ENCODE measurements around the gene LRRC61.

LRRC61 gene

DNA sequence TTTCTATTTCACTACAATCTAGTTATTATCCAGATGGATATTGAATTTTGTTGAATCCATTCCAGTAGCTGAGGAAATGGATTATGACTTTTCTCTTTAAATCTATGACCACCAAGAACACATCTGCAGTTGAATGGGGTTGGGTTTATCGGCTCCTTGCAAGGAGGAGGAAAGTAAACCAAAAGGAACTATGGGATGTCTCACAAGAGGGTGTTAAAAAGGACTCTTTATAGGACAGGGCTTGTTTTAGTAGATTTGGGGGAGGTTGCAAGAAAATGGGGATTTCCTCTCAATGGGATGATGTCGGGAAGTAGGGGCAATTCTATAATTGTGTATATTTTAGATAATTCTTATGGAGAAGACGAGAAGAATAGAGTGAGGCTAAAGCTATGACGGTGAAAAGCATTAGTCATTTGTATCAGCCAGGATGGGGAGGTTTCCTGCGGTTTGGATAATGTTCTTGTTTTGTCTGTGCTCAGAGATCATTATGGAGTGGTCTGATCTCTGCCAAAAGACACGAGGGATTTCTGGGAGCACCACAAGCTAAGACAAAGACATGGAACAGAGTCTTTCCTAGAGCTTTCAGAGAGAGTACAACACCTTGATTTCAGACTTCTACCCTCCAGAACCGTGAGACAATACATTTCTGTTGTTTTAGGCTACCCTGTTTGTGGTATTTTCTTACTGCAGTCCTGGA is 5.3 kb upstream of the LRRC61 start:
- peaks cover 34% of the 10 kb centered on the region for H3K4me1 Mint-ChIP-seq
- no peak overlapping the region for H3K27ac Mint-ChIP-seq
- DNase-seq (ENCODE audit: low spot score in 2 of 2) (no peak), ATAC-seq (no peak)
- H3K9me3 Mint-ChIP-seq: no peaks in the 10 kb centered on the region
- H3K36me3 Mint-ChIP-seq: peaks cover 29% of the 10 kb centered on the region
- H3K4me3 Mint-ChIP-seq: no peak overlapping the region

DNA sequence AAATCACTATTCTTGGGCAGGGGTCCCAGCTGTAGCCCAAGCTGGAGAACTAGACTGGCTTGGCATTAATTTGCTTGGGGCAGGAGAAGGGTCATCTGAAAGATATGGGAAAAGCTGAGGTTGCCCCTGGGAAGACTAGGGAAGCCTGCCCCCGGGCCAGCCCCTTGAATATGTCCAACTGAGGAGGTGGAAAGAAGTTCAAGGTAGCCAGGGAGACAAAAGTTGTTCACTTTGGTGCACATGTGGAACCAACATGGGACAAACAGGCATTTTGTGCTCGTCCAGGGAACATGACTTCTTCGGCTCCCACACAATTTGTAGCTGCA is 1.4 kb upstream of the LRRC61 start:
- peak overlapping the region; percentile 95 for H3K4me3 Mint-ChIP-seq
- no peaks in the 10 kb centered on the region for H3K9me3 Mint-ChIP-seq
- peaks cover 62% of the 10 kb centered on the region for H3K4me1 Mint-ChIP-seq
- ATAC-seq (no peak), DNase-seq (ENCODE audit: low spot score in 2 of 2) (no peak)
- H3K36me3 Mint-ChIP-seq: peaks cover 57% of the 10 kb centered on the region
- H3K27ac Mint-ChIP-seq: peak overlapping the region; percentile 99

DNA sequence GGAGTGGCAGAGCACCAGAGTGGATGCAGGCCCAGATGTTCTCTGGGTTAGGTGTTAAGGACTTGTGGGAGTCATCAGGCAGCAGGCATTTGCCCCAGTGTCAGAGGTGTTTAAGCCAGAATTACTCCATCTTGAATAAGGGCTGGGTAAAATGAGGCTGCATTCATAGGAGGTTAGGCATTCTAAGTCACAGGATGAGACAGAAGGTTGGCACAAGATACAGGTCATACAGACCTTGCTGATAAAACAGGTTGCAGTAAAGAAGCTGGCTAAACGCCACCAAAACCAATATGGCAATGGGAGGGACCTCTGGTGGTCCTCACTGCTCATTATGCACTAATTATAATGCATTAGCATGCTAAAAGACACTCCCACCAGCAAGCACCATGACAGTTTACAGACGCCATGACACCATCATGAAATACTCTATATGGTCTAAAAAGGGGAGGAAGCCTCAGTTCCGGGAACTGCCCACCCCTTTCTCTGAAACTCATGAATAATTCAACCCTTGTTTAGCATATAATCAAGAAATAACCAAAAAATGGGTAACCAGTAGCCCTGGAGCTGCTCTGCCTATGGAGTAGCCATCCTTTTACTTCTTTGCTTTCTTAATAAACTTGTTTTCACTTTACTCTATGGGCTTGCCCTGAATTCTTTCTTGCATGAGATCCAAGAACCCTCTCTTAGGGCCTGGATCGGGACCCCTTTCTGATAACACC is 882 bp upstream of the LRRC61 start:
- ATAC-seq (peak; percentile 72), DNase-seq (ENCODE audit: low spot score in 2 of 2) (peak; percentile 58 to 86)
- Mint-ChIP-seq H3K4me1 (peaks cover 62% of the 10 kb centered on the region), H3K9me3 (no peaks in the 10 kb centered on the region), H3K36me3 (peaks cover 62% of the 10 kb centered on the region), H3K4me3 (peak overlapping the region; percentile 95), H3K27ac (peak overlapping the region; percentile 99)

DNA sequence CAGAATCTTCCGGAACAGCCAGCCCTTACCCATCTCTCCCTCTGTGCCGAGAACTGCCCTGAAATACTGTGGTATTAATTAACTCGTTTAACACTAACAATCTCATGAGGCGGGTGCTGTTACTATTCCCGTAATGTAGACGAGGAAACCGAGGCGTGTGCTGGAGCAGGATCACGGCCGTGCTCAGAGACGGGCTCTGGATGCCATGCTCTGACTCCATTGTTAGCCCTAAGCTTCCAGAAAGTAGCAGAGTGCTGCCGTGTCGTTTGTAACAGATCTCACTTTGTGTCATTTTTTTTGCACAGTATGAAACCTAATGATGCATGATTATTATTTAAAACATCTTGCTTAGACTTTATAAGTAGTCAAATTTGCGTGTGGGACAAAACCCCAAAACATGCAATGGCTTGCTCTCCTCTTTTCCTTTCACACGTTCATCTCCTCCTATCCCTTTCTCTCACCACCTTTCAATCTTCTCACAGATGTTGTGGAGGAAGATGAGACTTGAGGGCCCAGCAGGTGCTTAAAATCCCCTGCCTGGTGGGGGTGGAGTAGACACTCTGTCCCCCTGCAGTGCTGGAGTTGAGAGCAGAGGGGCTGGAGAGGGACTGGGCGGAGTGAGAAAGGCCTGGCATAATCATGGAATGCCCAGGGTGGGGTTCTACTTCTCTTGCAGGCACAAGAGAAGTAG is 672 bp downstream of the LRRC61 start:
- DNase-seq (ENCODE audit: low spot score in 2 of 2): no peak
- Mint-ChIP-seq H3K4me3 (peak overlapping the region; percentile 95), H3K4me1 (peaks cover 62% of the 10 kb centered on the region), H3K9me3 (no peaks in the 10 kb centered on the region), H3K27ac (peak overlapping the region; percentile 99), H3K36me3 (peaks cover 77% of the 10 kb centered on the region)
- ATAC-seq: peak; percentile 9

DNA sequence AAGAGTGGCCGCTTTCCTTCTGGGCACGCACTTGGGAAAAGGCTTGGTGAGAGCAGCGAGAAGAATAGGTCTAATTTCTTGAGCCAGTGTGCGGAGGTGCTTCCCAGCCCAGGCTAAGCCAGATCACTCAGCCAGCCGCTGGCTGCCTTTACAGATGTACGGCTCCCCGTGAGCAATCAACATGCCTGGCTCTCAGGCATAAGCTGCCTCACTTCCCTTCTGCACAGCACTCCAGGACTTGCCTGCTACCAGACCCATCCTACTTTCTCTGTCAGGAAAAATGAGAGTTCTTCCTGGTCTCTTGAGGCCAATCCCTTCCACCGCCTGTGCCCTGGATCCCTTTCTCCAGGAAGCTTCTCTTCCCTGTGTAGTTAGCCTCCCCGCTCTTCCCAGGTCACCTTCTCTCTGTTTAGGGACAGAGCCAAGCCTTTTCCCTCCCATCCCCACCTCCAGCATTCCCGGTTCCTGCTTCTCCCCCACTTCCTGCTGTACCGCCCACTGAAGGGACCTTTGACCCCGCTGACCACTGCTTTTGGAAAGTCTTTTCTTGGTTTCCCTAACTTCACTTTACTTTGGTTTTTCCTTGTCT is 1.3 kb downstream of the LRRC61 start:
- H3K27ac Mint-ChIP-seq: peak overlapping the region; percentile 99
- DNase-seq (ENCODE audit: low spot score in 2 of 2) (no peak), ATAC-seq (no peak)
- H3K9me3 Mint-ChIP-seq: no peaks in the 10 kb centered on the region
- H3K4me1 Mint-ChIP-seq: peaks cover 62% of the 10 kb centered on the region
- peaks cover 84% of the 10 kb centered on the region for H3K36me3 Mint-ChIP-seq
- peak overlapping the region; percentile 95 for H3K4me3 Mint-ChIP-seq

DNA sequence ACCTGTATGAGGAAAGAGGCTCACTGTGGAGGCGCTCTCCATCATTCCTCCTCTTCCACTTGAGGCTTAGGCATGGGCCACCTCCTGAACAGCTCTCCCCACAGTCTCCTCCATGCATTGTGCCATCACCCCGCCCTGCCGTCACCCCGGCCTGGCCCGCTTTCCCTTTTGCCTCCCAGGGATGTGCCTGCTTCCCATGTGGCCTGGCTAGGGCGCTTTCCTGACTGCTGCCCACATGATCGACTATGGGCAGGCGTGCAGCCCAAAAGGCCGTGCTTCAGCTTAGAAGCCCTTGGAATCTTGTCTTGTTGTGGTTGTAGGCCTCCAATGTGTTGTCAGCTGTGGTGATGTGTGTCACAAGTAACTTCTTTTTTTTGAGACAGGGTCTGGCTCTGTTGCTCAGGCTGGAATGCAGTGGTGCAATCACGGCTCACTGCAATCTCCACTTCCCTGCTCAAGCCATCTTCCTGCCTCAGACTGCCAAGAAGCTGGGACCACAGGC is 2.0 kb downstream of the LRRC61 start:
- peaks cover 84% of the 10 kb centered on the region for H3K36me3 Mint-ChIP-seq
- H3K4me1 Mint-ChIP-seq: peaks cover 56% of the 10 kb centered on the region
- peak overlapping the region; percentile 99 for H3K27ac Mint-ChIP-seq
- H3K4me3 Mint-ChIP-seq: peak overlapping the region; percentile 95
- DNase-seq (ENCODE audit: low spot score in 2 of 2) (no peak), ATAC-seq (no peak)
- H3K9me3 Mint-ChIP-seq: no peaks in the 10 kb centered on the region

DNA sequence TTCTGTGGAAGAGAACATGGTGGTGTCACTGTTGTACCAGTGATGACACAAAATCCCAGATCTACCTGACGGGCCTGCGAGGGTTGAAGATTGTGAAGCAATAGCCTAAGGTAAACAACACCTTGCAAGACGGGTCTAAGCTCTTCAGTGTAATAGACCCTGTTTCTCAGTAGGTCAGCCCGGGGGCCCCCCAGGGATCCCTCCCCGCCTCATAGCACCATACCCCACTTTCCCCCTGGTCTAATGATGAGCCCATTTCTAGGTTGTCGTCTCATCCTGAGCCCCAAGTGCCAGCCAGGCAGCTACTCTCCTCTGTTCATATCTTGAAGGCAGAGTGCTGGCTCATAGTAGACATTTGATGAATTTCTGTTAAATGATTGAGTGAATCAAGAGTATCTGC is 2.7 kb downstream of the LRRC61 start:
- no peaks in the 10 kb centered on the region for H3K9me3 Mint-ChIP-seq
- H3K4me3 Mint-ChIP-seq: no peak overlapping the region
- ATAC-seq (no peak), DNase-seq (ENCODE audit: low spot score in 2 of 2) (no peak)
- H3K4me1 Mint-ChIP-seq: peaks cover 48% of the 10 kb centered on the region
- peaks cover 83% of the 10 kb centered on the region for H3K36me3 Mint-ChIP-seq
- H3K27ac Mint-ChIP-seq: no peak overlapping the region

DNA sequence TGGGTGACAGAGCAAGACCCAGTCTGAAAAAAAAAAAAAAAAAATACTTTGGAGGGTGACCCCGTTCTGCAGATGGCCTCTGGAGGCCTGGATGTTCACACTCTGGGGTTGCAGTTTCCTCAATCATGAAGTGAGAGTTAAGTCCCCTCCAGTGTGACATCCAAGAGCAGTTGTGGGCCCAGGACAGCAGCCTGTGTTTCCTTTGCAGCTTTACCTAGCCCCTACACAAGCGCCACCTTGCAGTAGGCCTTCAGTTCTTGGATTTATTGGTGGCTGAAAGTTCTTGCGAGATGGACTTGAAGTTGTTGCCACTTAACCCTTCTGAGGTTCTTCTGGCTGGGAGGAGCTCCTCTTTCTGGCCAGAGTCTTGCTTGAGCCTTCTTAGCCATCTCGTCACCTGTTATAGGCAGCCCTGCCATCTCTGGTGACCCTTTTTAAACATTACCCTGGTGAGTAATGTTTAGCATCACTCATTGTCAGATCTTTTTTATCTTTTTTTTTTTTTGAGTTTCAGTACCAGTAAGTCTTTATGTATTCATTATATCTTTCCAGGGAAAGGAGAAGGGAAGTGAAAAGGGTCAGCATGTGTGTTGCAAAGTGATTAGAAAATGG is 3.6 kb downstream of the LRRC61 start:
- DNase-seq (ENCODE audit: low spot score in 2 of 2) (no peak), ATAC-seq (no peak)
- no peaks in the 10 kb centered on the region for H3K9me3 Mint-ChIP-seq
- peaks cover 74% of the 10 kb centered on the region for H3K36me3 Mint-ChIP-seq
- H3K4me1 Mint-ChIP-seq: peaks cover 39% of the 10 kb centered on the region
- H3K27ac Mint-ChIP-seq: no peak overlapping the region
- no peak overlapping the region for H3K4me3 Mint-ChIP-seq

DNA sequence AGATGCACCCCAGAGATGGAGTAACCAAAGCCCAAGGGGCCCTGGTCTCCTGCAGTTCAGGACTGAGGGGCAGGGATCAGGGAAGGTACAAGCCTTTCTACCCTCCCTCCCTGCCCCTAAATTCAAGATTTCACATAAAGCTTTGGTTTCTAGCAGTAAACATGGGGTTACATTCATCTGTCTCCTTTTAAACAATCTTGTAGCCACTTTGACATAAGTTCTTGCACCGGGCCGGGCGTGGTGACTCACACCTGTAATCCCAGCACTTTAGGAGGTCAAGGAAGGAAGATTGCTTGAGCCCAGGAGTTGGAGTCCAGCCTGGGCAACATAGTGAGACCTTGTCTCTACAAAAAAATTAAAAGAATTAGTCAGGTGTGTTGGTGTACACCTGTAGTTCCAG is 4.2 kb downstream of the LRRC61 start:
- Mint-ChIP-seq H3K36me3 (peaks cover 69% of the 10 kb centered on the region), H3K4me1 (peaks cover 34% of the 10 kb centered on the region), H3K4me3 (no peak overlapping the region), H3K9me3 (no peaks in the 10 kb centered on the region), H3K27ac (no peak overlapping the region)
- ATAC-seq (no peak), DNase-seq (ENCODE audit: low spot score in 2 of 2) (no peak)

DNA sequence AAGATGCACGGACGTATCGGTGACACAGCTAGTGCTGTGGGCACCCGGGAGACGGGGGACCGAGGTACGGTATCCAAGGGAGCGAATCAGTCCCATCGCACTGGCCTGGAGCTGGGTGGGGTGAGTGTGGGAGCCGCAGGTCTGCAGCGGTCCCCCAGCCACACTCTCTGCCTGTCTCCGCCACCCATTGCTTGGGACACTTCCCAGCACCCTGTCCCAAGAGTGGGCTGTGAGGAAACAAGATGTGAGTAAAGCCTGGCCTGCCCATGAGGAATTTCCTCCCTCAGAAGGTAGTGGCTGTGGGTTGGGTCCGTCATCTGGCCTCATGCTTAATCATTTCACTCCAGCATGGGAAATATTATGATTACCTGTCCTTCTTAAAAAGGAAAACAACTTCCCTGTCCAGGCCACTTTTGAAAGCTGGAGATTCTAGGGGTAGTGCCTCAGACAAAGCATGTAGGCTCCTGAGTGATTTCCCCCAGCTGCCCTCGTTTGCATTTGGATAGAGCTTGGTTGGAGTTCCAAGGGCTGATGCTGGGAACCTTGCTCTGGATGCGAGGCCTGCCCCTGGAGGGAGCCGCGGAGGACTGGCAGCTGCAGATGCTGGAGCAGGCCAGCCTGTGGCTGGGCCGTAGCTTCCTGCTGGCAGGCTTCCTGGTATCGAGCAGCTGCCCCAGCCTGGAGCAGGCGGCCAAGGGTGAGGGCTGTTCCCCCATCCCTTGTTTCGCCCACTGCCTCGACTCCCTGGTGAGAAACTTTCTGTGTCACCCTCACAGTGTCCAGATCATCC is 6.4 kb downstream of the LRRC61 start:
- Mint-ChIP-seq H3K27ac (no peak overlapping the region), H3K4me3 (no peak overlapping the region), H3K9me3 (no peaks in the 10 kb centered on the region), H3K36me3 (peaks cover 57% of the 10 kb centered on the region), H3K4me1 (peaks cover 18% of the 10 kb centered on the region)
- DNase-seq (ENCODE audit: low spot score in 2 of 2): no peak
- no peak for ATAC-seq

DNA sequence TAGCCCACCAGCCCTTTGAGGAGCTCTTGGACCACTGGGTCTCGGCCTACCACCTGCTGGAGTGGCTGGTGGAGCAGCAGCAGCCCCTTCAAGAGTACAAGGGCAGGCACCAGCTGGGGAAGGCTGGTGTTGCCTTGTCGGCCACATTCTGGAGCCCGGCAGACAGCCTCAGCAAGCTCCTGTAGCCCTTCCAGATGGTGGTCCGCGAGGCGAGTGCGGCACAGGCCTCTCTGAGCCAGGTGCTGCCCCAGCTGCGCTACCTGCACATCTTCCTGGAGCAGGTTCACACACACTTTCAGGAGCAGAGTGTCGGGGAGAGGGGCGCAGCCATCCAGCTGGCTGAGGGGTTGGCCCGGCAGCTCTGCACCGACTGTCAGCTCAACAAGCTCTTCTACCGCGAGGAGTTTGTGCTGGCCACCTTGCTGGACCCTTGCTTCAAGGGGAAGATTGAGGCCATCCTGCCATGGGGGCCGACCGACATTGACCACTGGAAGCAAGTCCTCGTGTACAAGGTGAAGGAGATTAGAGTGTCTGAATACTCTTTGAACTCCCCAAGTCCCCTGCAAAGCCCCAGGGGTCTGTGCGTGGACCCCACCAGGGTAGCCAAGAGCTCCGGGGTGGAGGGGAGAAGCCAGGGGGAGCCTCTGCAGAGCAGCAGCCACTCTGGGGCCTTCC is 7.2 kb downstream of the LRRC61 start:
- H3K9me3 Mint-ChIP-seq: no peaks in the 10 kb centered on the region
- peaks cover 10% of the 10 kb centered on the region for H3K4me1 Mint-ChIP-seq
- DNase-seq (ENCODE audit: low spot score in 2 of 2): no peak
- no peak overlapping the region for H3K27ac Mint-ChIP-seq
- ATAC-seq: no peak
- H3K4me3 Mint-ChIP-seq: no peak overlapping the region
- peaks cover 49% of the 10 kb centered on the region for H3K36me3 Mint-ChIP-seq

DNA sequence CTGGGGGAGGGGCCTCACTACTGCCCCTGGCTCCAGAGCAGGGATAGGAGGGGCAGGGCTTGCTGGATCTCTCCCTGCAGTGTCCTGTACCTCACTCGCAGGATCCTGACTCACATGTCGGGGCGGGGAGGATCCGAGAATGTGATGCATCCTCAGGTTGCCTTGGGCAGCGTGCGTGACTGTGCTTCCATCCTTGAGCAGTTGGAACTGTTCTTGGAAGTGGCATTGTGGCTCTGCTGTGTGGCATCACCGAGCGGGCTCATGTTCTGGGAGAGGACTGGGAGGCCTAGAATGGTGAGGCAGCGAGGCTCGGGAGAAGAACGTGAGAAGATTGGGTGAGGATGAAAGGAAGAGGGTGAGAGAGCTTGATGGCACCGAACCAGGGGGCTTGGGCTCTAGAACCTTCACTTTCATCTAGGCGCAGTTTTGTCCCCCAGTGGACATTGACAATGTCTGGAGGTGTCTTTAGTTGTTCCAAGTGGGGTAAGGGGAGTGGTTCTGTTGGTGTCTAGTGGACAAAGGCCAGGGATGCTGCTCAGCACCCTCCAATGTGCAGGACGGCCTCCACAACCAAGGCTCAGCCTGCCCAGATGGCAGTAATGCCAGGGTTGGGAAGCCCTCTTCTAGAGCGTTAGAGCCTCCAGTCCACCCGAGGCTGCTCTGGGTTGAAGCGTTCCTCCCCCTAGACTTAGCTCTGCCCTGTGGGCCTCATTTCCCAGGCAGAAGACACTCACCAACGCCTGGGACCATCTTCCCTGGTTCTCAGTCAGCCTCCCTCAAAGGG is 9.9 kb downstream of the LRRC61 start:
- ATAC-seq: no peak
- Mint-ChIP-seq H3K9me3 (no peaks in the 10 kb centered on the region), H3K4me1 (peaks cover 6% of the 10 kb centered on the region), H3K36me3 (peaks cover 34% of the 10 kb centered on the region), H3K4me3 (no peak overlapping the region), H3K27ac (peak overlapping the region; percentile 53)
- DNase-seq (ENCODE audit: low spot score in 2 of 2): no peak

DNA sequence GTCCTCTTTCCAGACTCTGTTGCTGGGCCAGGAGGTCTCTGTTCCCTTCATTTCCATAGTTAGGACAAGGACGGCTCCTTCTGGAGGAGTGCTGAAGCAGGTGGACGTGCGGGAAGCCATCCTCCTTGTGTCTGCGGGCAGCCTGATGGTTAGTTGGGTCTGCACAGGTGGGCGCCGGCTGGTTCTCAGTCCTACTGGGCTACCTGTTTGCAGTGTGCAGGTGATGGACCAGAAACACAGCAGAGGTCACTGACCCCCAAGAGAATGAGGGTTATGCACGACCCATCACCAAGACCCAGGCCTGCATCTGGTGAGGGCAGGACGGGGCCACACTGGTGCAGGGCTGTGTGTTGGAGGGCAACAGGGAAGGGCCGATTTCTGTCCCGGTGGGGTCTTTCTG is 10.5 kb downstream of the LRRC61 start:
- H3K9me3 Mint-ChIP-seq: no peaks in the 10 kb centered on the region
- ATAC-seq (no peak), DNase-seq (ENCODE audit: low spot score in 2 of 2) (no peak)
- H3K27ac Mint-ChIP-seq: no peak overlapping the region
- no peak overlapping the region for H3K4me3 Mint-ChIP-seq
- peaks cover 30% of the 10 kb centered on the region for H3K36me3 Mint-ChIP-seq
- peaks cover 8% of the 10 kb centered on the region for H3K4me1 Mint-ChIP-seq
